GM03348 (cell line): ENCODE results near the gene IGFL1.
A peak's percentile ranks its signal among the peaks of the same experiment; 100 is the strongest.
"Not testable (repeated sequence)": the region's sequence is repeated elsewhere in the genome, so short reads cannot be mapped to it uniquely, and the experiment has no call there.

Experiments
- DNase-seq: peaks from one replicate; pipeline ENCODE4 v3.0.0; 2012; ENCODE audit warnings: low spot score

Gene IGFL1

GRCh38 chr19:46270521-46271256 is 41.1 kb downstream of the IGFL1 start:
- no peak for DNase-seq

- peak; percentile 78 for DNase-seq
These were observed 42.1 kb downstream of the IGFL1 start for GRCh38 chr19:46271481-46272197.

DNA sequence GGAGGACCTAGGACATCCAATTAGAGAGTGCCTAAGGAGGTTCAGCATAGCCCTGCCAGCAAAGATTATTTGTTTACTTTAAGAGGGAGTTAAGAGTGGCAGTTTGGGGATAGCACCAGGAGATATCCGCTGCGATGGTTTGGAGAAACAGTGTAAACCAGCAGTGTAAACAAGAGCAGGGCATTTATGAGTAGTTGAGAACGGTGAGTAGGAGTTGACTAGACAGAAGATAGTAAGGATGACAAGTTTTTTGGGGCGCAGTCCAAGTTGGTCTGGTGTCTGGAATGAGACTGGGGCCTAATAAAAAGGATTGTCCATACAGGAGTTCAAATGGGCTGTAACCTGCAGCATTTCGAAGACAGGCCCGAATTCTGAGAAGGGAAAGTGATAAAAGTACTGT is 44.4 kb downstream of the IGFL1 start:
- not testable (repeated sequence) for DNase-seq

- DNase-seq: no peak
These were observed 49.6 kb downstream of the IGFL1 start for GRCh38 chr19:46279177-46279576.
